ENCODE measurements around the gene BRD9.
"Not testable (repeated sequence)": the region's sequence is repeated elsewhere in the genome, so short reads cannot be mapped to it uniquely, and the experiment has no call there.

The BRD9 gene

GRCh38 chr5:853416-854090 is 39.0 kb downstream of the BRD9 start:
- POLR2A ChIA-PET; CTCF ChIA-PET; H3K27ac ChIP-seq (ENCODE audit: extremely low read depth, low read depth, low read length); H3K9me3 ChIP-seq (ENCODE audit: control insufficient read depth, insufficient read depth, low read depth, low read length); H3K36me3 ChIP-seq (ENCODE audit: control insufficient read depth in 2 of 2, insufficient read depth in 1 of 2, low read length in 2 of 2); H3K4me1 ChIP-seq (ENCODE audit: control insufficient read depth, insufficient read depth, low read length); H3K4me3 ChIP-seq (ENCODE audit: low read depth, low read length): not testable (repeated sequence)
- 0 out of 2 replicates have a peak, but pooled peaks have one; percentile 11 for TF ChIP-seq GLIS2 (tag by site-specific recombination; IDR thresholded peaks at IDR 0.05)

- no peaks in the 10 kb centered on the region; a peak in 1 of 3 replicates for H3K36me3 ChIP-seq (ENCODE audit: control insufficient read depth in 2 of 2, insufficient read depth in 1 of 2, low read length in 2 of 2)
- POLR2A ChIA-PET: no interaction called here
- H3K27ac ChIP-seq (ENCODE audit: extremely low read depth, low read depth, low read length): no peak overlapping the region
- TF ChIP-seq HOXC10 (CRISPR knock-in tag; IDR thresholded peaks at IDR 0.05) (no peak), GLIS2 (tag by site-specific recombination; IDR thresholded peaks at IDR 0.05) (peak; percentile 30; the same call in 1 of the 2 replicates)
- CTCF ChIA-PET: no interaction called here
- H3K4me1 ChIP-seq (ENCODE audit: control insufficient read depth, insufficient read depth, low read length): no peaks in the 10 kb centered on the region
- no peaks in the 10 kb centered on the region for H3K9me3 ChIP-seq (ENCODE audit: control insufficient read depth, insufficient read depth, low read depth, low read length)
- H3K4me3 ChIP-seq (ENCODE audit: low read depth, low read length): no peak overlapping the region
Measured at GRCh38 chr5:852431-853401, 39.9 kb downstream of the BRD9 start.

GRCh38 chr5:852018-852417 is 40.6 kb downstream of the BRD9 start:
- Histone ChIP-seq H3K9me3 (ENCODE audit: control insufficient read depth, insufficient read depth, low read depth, low read length) (no peaks in the 10 kb centered on the region), H3K36me3 (ENCODE audit: control insufficient read depth in 2 of 2, insufficient read depth in 1 of 2, low read length in 2 of 2) (no peaks in the 10 kb centered on the region; a peak in 1 of 3 replicates), H3K4me1 (ENCODE audit: control insufficient read depth, insufficient read depth, low read length) (no peaks in the 10 kb centered on the region), H3K4me3 (ENCODE audit: low read depth, low read length) (no peak overlapping the region), H3K27ac (ENCODE audit: extremely low read depth, low read depth, low read length) (no peak overlapping the region)
- POLR2A ChIA-PET: no interaction called here
- CTCF ChIA-PET: no interaction called here
- TF ChIP-seq ZNF274 (IDR thresholded peaks at IDR 0.05; ENCODE audit: low read length) (no peak), ZNF274 (tag by site-specific recombination; IDR thresholded peaks at IDR 0.05; ENCODE audit: borderline replicate concordance) (no peak), ZBTB17 (tag by site-specific recombination; IDR thresholded peaks at IDR 0.05) (peak; percentile 47; the same call in 1 of the 2 replicates), PRDM1 (tag by site-specific recombination; IDR thresholded peaks at IDR 0.05) (peak; percentile 47; the same call in 1 of the 2 replicates), ATF2 (tag by site-specific recombination; IDR thresholded peaks at IDR 0.05; ENCODE audit: low read depth) (peak; percentile 64; the same call in 1 of the 2 replicates)

- Histone ChIP-seq H3K27ac (ENCODE audit: extremely low read depth, low read depth, low read length) (no peak overlapping the region), H3K9me3 (ENCODE audit: control insufficient read depth, insufficient read depth, low read depth, low read length) (no peaks in the 10 kb centered on the region), H3K4me3 (ENCODE audit: low read depth, low read length) (no peak overlapping the region), H3K4me1 (ENCODE audit: control insufficient read depth, insufficient read depth, low read length) (no peaks in the 10 kb centered on the region), H3K36me3 (ENCODE audit: control insufficient read depth in 2 of 2, insufficient read depth in 1 of 2, low read length in 2 of 2) (peaks cover 0 to 3% of the 10 kb centered on the region in 2 experiments; a peak in 2 of 3 replicates)
- ChIA-PET CTCF (no interaction called here), POLR2A (no interaction called here)
- TF ChIP-seq ZNF768 (tag by site-specific recombination; IDR thresholded peaks at IDR 0.05): no peak
- TF ChIP-seq GLI4 (tag by site-specific recombination; IDR thresholded peaks at IDR 0.05): no peak
- TF ChIP-seq ZNF837 (tag by site-specific recombination; IDR thresholded peaks at IDR 0.05): no peak
- TF ChIP-seq ZNF645 (tag by site-specific recombination; IDR thresholded peaks at IDR 0.05): no peak
- TF ChIP-seq ZNF362 (tag by site-specific recombination; IDR thresholded peaks at IDR 0.05): no peak
- TF ChIP-seq ZNF473 (tag by site-specific recombination; IDR thresholded peaks at IDR 0.05): no peak
- TF ChIP-seq KLF16 (tag by site-specific recombination; IDR thresholded peaks at IDR 0.05): no peak
Measured at GRCh38 chr5:851553-851952, 41.0 kb downstream of the BRD9 start.
